ENCODE measurements around the gene RRP36.

- TF ChIP-seq ZNF232 (CRISPR knock-in tag; IDR thresholded peaks at IDR 0.05) (no peak), MAFK (IDR thresholded peaks at IDR 0.05; ENCODE audit: low read length) (no peak), EZH2 (IDR thresholded peaks at IDR 0.05; ENCODE audit: borderline replicate concordance, low read depth, low read length) (no peak)
These were observed 30.9 kb downstream of the RRP36 start for GRCh38 chr6:43052225-43052841.

All from K562 (cell line).